Hair follicle dermal papilla cell (primary cell): Measurements from ENCODE around the gene EIF3C. TPM values are rescaled to one million over a fixed set of nuclear protein-coding genes. Genes with fewer than 3 reads are reported as not detected.

Experiments
- small RNA-seq: library from RNA; depleted of rRNA; stranded (forward); fragments of <200 nt; gene quantifications from one replicate; pipeline ENCODE3, GENCODE V24; 2012
- total RNA-seq: library from RNA; depleted of rRNA; stranded (reverse); fragments of >200 nt; gene quantifications from 2 replicates; pipeline ENCODE4 v1.2.3, GENCODE V29; 2012

The EIF3C gene
- 56.1 and 69.3 TPM in 2 replicates for total RNA-seq

GRCh38 chr16:28711220-28712083, at the start of gene EIF3C:
TSS of gene EIF3C (plus strand) at chr16:28711464. CDS start at chr16:28711687, 223 bp downstream.

GRCh38 chr16:28751487-28751886, 40.2 kb downstream of the EIF3C start, which contains the start of gene NPIPB9:
TSS of gene NPIPB9 (plus strand) at chr16:28751787.

Small RNA genes lying within 50 kb of the gene (small RNA-seq; reads per million reads assigned to genes)
- gene MIR6862-2 = not detected

Other genes with a start within 250 kb of the EIF3C start
- gene NPIPB7, start 239.1 kb upstream of the EIF3C start, total RNA-seq = not detected in 2 replicates
- 16.0 and 16.4 TPM in 2 replicates for gene CLN3, start 219.4 kb upstream of the EIF3C start, total RNA-seq
- not detected in 2 replicates for gene APOBR, start 216.8 kb upstream of the EIF3C start, total RNA-seq
- gene IL27, start 204.6 kb upstream of the EIF3C start, total RNA-seq = not detected in 2 replicates
- gene NUPR1, start 172.5 kb upstream of the EIF3C start, total RNA-seq = 25.2 and 49.5 TPM in 2 replicates
- 8.8 and 8.9 TPM in 2 replicates for gene SGF29, start 157.5 kb upstream of the EIF3C start, total RNA-seq
- gene SULT1A2, start 114.4 kb upstream of the EIF3C start, total RNA-seq = not detected in 2 replicates
- 0.16 and 0.61 TPM in 2 replicates for gene SULT1A1, start 101.4 kb upstream of the EIF3C start, total RNA-seq
- gene NPIPB8, start 73.4 kb upstream of the EIF3C start, total RNA-seq = not detected in 2 replicates
- gene NPIPB9, start 40.3 kb downstream of the EIF3C start, total RNA-seq = 2.7 and 4.4 TPM in 2 replicates
- 51.1 and 61.3 TPM in 2 replicates for gene ATXN2L, start 111.5 kb downstream of the EIF3C start, total RNA-seq
- gene TUFM, start 134.9 kb downstream of the EIF3C start, total RNA-seq = 73.0 and 74.9 TPM in 2 replicates
- 19.8 and 22.9 TPM in 2 replicates for gene SH2B1, start 152.4 kb downstream of the EIF3C start, total RNA-seq
- gene ATP2A1, start 167.0 kb downstream of the EIF3C start, total RNA-seq = under 0.01 and 0.32 TPM in 2 replicates
- gene RABEP2, start 213.8 kb downstream of the EIF3C start, total RNA-seq = 24.3 and 28.1 TPM in 2 replicates
- gene CD19, start 220.5 kb downstream of the EIF3C start, total RNA-seq = 0.12 TPM in 1 of 2 replicates, not detected in the other
- 14.3 and 17.0 TPM in 2 replicates for gene NFATC2IP, start 239.5 kb downstream of the EIF3C start, total RNA-seq